HepG2 (cell line): ENCODE data around the gene DMXL1. TPM values are rescaled to one million over a fixed set of nuclear protein-coding genes. Genes with fewer than 3 reads are reported as not detected.

Experiments
- ATAC-seq: fragments of 200-7000 bp; cut with Tn5 transposase; 3 replicates; pipeline ENCODE4 v1.9.1; 2020; ENCODE audit warnings: mild to moderate bottlenecking, moderate library complexity
- BruUV-seq: library from RNA; stranded (reverse); fragments of 400-500 nt; replicated peaks from 2 replicates; lab custom pipeline; 2021; lab: Mats Ljungman, UMichigan
- CTCF ChIA-PET: fragments of 300-600 bp; formaldehyde crosslinking; extraction: SDS; loops from one replicate; lab custom pipeline; 2021; ENCODE audit warnings: low total read pairs, inconsistent platforms, low intra/inter-chr PET ratio; lab: Yijun Ruan, JAX
- POLR2A ChIA-PET: fragments of 350-600 bp; sonication (Branson Sonifier 250); formaldehyde crosslinking; loops from one replicate; lab custom pipeline; 2020; ENCODE audit warnings: antibody characterized with exemption, inconsistent platforms; lab: Yijun Ruan, JAX
- DNase-seq: peaks from one replicate; pipeline ENCODE4 v3.0.0-alpha.2; 2015; ENCODE audit warnings: low spot score
- FAIRE-seq: peaks from 3 replicates; lab custom pipeline; 2011; peaks lifted over from hg19 to GRCh38; lab: Jason Lieb, UNC
- H2AFZ ChIP-seq: one replicate; pipeline ENCODE4 v1.6.1; 2011; ENCODE audit warnings: low read length, inconsistent platforms
- H3K27ac ChIP-seq: fragments of 300-600 bp; 3 replicates; pipeline ENCODE4 v1.8.0; 2011; ENCODE audit warnings: mixed run types, mild to moderate bottlenecking, mixed read lengths, low read length, inconsistent platforms; ENCODE audit not compliant: insufficient read depth; ENCODE audit errors: extremely low read length
- H3K27me3 ChIP-seq, 2 experiments: fragments of 200-600 bp in 1 of 2; 2 replicates in 1 of 2; 3 replicates in 1 of 2; pipeline versions ENCODE4 v1.6.0 to v1.8.0; 2011; ENCODE audit warnings: low read length in 2 of 2, mild to moderate bottlenecking in 2 of 2, moderate library complexity in 2 of 2, inconsistent platforms in 1 of 2; ENCODE audit not compliant: insufficient read depth in 2 of 2, control insufficient read depth in 1 of 2
- H3K36me3 ChIP-seq, 2 experiments: fragments of 200-600 bp in 1 of 2; replicated peaks in 1 of 2; 2 replicates in 1 of 2; 3 replicates in 1 of 2; pipeline versions ENCODE4 v1.5.1 to v1.8.0; 2011; ENCODE audit warnings: low read length in 2 of 2, inconsistent platforms in 1 of 2; ENCODE audit not compliant: insufficient read depth in 2 of 2, control insufficient read depth in 1 of 2
- H3K4me1 ChIP-seq: 2 replicates; pipeline ENCODE4 v1.5.1; 2012; ENCODE audit warnings: low read length, inconsistent platforms; ENCODE audit not compliant: insufficient read depth
- H3K4me2 ChIP-seq: 2 replicates; pipeline ENCODE4 v1.6.0; 2011; ENCODE audit warnings: low read depth, low read length, inconsistent platforms
- H3K4me3 ChIP-seq, 3 experiments: fragments of 200-600 bp in 1 of 3; sonication (generic), shearing (Covaris generic) in 1 of 3; replicated peaks in 1 of 3; 2 replicates each; pipeline ENCODE4 v1.5.1; 2011 to 2016; ENCODE audit warnings: low read length in 3 of 3, inconsistent platforms in 2 of 3, low read depth in 2 of 3, mild to moderate bottlenecking in 2 of 3, control low read depth in 1 of 3, mixed read lengths in 1 of 3; ENCODE audit not compliant: insufficient read depth in 1 of 3
- H3K79me2 ChIP-seq: one replicate; pipeline ENCODE4 v1.6.1; 2011; ENCODE audit warnings: low read length, inconsistent platforms; ENCODE audit not compliant: insufficient read depth
- H3K9ac ChIP-seq: 2 replicates; pipeline ENCODE4 v1.6.0; 2011; ENCODE audit warnings: mild to moderate bottlenecking, low read depth, low read length, inconsistent platforms; ENCODE audit not compliant: insufficient read depth
- H3K9me3 ChIP-seq: 2 replicates; pipeline ENCODE4 v1.5.1; 2012; ENCODE audit warnings: mild to moderate bottlenecking, low read length
- H4K20me1 ChIP-seq: 2 replicates; pipeline ENCODE4 v1.6.0; 2011; ENCODE audit warnings: inconsistent platforms, mild to moderate bottlenecking, low read length, moderate library complexity; ENCODE audit not compliant: insufficient read depth
- KAT2B ChIP-seq: fragments of 150-350 bp; IDR thresholded peaks from 2 replicates; pipeline ENCODE4 v1.6.1; 2014; ENCODE audit warnings: low read depth, low read length, borderline replicate concordance
- MEF2D ChIP-seq: sonication (generic); formaldehyde crosslinking; IDR thresholded peaks from 2 replicates; pipeline ENCODE4 v1.5.1; 2020; ENCODE audit warnings: mild to moderate bottlenecking, missing genetic modification reagents
- RARA ChIP-seq: IDR thresholded peaks from 2 replicates; pipeline ENCODE4 v1.6.1; 2016; ENCODE audit warnings: missing genetic modification reagents, missing compliant biosample characterization
- SATB2 ChIP-seq: sonication (generic); formaldehyde crosslinking; IDR thresholded peaks from 2 replicates; pipeline ENCODE4 v1.5.0; 2020; ENCODE audit warnings: missing genetic modification reagents
- ZKSCAN5 ChIP-seq: sonication (generic); formaldehyde crosslinking; IDR thresholded peaks from 2 replicates; pipeline ENCODE4 v1.5.1; 2020; ENCODE audit warnings: mild to moderate bottlenecking, missing genetic modification reagents
- ZMAT3 ChIP-seq: sonication (generic); formaldehyde crosslinking; conservative IDR thresholded peaks from 2 replicates; pipeline ENCODE4 v1.7.0; 2021; ENCODE audit warnings: missing genetic modification reagents
- ZNF251 ChIP-seq: sonication (generic); formaldehyde crosslinking; IDR thresholded peaks from 2 replicates; pipeline ENCODE4 v1.9.0; 2021; ENCODE audit warnings: mild to moderate bottlenecking, missing genetic modification reagents
- ZNF430 ChIP-seq: sonication (generic); formaldehyde crosslinking; IDR thresholded peaks from 2 replicates; pipeline ENCODE4 v1.9.0; 2021; ENCODE audit warnings: mild to moderate bottlenecking, missing genetic modification reagents
- ZNF7 ChIP-seq: IDR thresholded peaks from 2 replicates; pipeline ENCODE4 v1.6.1; 2016; ENCODE audit warnings: missing biosample characterization, missing genetic modification reagents
- ZNF703 ChIP-seq: sonication (generic); formaldehyde crosslinking; IDR thresholded peaks from 2 replicates; pipeline ENCODE4 v1.5.1; 2020; ENCODE audit warnings: missing genetic modification reagents, mild to moderate bottlenecking, moderate library complexity, borderline replicate concordance
- WGBS: methylation state at CpG from one replicate; pipeline ENCODE4 v1.1.6; 2017; ENCODE audit warnings: low lambda C conversion rate; 5-methylcytosine and 5-hydroxymethylcytosine counted together
- in situ Hi-C: cut with HindIII; loops from 2 replicates; pipeline ENCODE4 v1.10.0; 2017; ENCODE audit warnings: low pct_unique_long_range_greater_than_20kb; ENCODE audit not compliant: extremely low pct_ligation_motif_present
- intact Hi-C: fragments of 100-400 bp; cut with micrococcal nuclease; formaldehyde crosslinking; loops from one replicate; pipeline ENCODE4 v1.10.0; 2022; ENCODE audit not compliant: unreplicated experiment
- polyA plus RNA-seq, 8 experiments: library from polyadenylated mRNA; depleted of rRNA in 3 of 8; stranded (reverse) in 7 of 8; unstranded in 1 of 8; fragments of >200 nt; fragmentation: Illumina TruSeq in 4 of 8; extraction: Trizol in 4 of 8; gene quantifications; 2 replicates each; pipeline versions ENCODE4 v1.2.1 to v1.2.3, GENCODE V29; 2011 to 2016; ENCODE audit warnings: low read depth in 4 of 8, missing spikeins in 1 of 8, mixed read lengths in 1 of 8; ENCODE audit not compliant: insufficient read depth in 1 of 8
- total RNA-seq, 5 experiments: library from RNA; depleted of rRNA; stranded (reverse); fragments of >200 nt; fragmentation: Illumina TruSeq; extraction: Trizol; gene quantifications; 2 replicates each; pipeline ENCODE4 v1.2.3, GENCODE V29; 2016; ENCODE audit warnings: low read depth in 1 of 5
- TF ChIP-seq, protein P1 (sequence below): sonication (generic); formaldehyde crosslinking; IDR thresholded peaks from 2 replicates; pipeline ENCODE4 v1.5.0; 2020; ENCODE audit warnings: mild to moderate bottlenecking, missing genetic modification reagents
- TF ChIP-seq, protein P2 (sequence below): sonication (generic); formaldehyde crosslinking; IDR thresholded peaks from 2 replicates; pipeline ENCODE4 v1.5.0; 2020; ENCODE audit warnings: mild to moderate bottlenecking, missing genetic modification reagents
- TF ChIP-seq, protein P3 (sequence below): sonication (generic); formaldehyde crosslinking; IDR thresholded peaks from 2 replicates; pipeline ENCODE4 v1.8.1; 2022; ENCODE audit warnings: mild to moderate bottlenecking, missing genetic modification reagents
- TF ChIP-seq, protein P4 (sequence below): sonication (generic); formaldehyde crosslinking; IDR thresholded peaks from 2 replicates; pipeline ENCODE4 v1.4.0; 2020; ENCODE audit warnings: missing genetic modification reagents, mild to moderate bottlenecking, borderline replicate concordance
- TF ChIP-seq, protein P5 (sequence below): sonication (generic); formaldehyde crosslinking; IDR thresholded peaks from 2 replicates; pipeline ENCODE4 v1.4.0; 2020; ENCODE audit warnings: missing genetic modification reagents

The DMXL1 gene
- total and polyA plus RNA-seq, 2 of the 13 experiments (the other 11 are each of a cell fraction or from before 2014, with no cell fraction given) = 6.9 to 18.6 TPM

DNA sequence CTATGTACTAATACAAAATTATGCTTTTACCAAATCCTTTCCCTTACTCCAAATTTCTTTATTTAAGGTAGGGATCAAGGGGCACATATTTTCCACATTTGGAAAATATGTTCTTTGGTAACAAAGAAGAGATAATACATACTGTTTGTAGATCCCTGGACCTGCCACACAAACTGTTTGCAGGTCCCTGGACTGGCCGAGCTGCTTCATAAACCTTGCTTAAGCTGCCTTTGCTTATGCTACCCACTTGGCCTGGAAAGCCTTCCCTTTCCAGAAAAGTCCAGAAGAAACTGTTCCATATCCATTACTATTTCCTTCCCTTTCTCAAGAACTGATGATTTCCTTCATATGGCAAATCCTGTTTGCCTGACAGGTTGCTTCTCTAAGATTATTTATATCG is 22.6 kb upstream of the DMXL1 start:
- Histone ChIP-seq H4K20me1 (no peaks in the 10 kb centered on the region), H3K27me3 (no peaks in the 10 kb centered on the region), H3K4me2 (no peak overlapping the region), H3K36me3 (no peaks in the 10 kb centered on the region), H3K27ac (no peak overlapping the region), H3K4me1 (peaks cover 25% of the 10 kb centered on the region), H2AFZ (no peak overlapping the region), H3K4me3 (no peak overlapping the region), H3K9me3 (no peaks in the 10 kb centered on the region), H3K79me2 (no peaks in the 10 kb centered on the region), H3K9ac (no peak overlapping the region)
- in situ Hi-C loops = no loop called here
- peak; percentile 82 for ATAC-seq
- no peak for DNase-seq
- CTCF ChIA-PET = no interaction called here
- 40% methylated on average over 2 of the region's 2 CpGs for WGBS
- TF ChIP-seq MEF2D (CRISPR knock-in tag) = no peak
- no peak for TF ChIP-seq ZMAT3 (CRISPR knock-in tag)
- TF ChIP-seq RARA (CRISPR knock-in tag) = no peak
- TF ChIP-seq, protein P1, sequence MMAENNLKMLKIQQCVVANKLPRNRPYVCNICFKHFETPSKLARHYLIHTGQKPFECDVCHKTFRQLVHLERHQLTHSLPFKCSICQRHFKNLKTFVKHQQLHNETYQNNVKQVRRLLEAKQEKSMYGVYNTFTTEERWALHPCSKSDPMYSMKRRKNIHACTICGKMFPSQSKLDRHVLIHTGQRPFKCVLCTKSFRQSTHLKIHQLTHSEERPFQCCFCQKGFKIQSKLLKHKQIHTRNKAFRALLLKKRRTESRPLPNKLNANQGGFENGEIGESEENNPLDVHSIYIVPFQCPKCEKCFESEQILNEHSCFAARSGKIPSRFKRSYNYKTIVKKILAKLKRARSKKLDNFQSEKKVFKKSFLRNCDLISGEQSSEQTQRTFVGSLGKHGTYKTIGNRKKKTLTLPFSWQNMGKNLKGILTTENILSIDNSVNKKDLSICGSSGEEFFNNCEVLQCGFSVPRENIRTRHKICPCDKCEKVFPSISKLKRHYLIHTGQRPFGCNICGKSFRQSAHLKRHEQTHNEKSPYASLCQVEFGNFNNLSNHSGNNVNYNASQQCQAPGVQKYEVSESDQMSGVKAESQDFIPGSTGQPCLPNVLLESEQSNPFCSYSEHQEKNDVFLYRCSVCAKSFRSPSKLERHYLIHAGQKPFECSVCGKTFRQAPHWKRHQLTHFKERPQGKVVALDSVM = no peak
- no peak for TF ChIP-seq ZNF251
- TF ChIP-seq, protein P2, sequence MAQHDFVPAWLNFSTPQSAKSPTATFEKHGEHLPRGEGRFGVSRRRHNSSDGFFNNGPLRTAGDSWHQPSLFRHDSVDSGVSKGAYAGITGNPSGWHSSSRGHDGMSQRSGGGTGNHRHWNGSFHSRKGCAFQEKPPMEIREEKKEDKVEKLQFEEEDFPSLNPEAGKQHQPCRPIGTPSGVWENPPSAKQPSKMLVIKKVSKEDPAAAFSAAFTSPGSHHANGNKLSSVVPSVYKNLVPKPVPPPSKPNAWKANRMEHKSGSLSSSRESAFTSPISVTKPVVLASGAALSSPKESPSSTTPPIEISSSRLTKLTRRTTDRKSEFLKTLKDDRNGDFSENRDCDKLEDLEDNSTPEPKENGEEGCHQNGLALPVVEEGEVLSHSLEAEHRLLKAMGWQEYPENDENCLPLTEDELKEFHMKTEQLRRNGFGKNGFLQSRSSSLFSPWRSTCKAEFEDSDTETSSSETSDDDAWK = no peak
- TF ChIP-seq KAT2B = no peak
- no peak for TF ChIP-seq ZNF7 (CRISPR knock-in tag)
- TF ChIP-seq SATB2 (CRISPR knock-in tag) = no peak
- no peak for TF ChIP-seq ZNF703
- TF ChIP-seq, protein P3, sequence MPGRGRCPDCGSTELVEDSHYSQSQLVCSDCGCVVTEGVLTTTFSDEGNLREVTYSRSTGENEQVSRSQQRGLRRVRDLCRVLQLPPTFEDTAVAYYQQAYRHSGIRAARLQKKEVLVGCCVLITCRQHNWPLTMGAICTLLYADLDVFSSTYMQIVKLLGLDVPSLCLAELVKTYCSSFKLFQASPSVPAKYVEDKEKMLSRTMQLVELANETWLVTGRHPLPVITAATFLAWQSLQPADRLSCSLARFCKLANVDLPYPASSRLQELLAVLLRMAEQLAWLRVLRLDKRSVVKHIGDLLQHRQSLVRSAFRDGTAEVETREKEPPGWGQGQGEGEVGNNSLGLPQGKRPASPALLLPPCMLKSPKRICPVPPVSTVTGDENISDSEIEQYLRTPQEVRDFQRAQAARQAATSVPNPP (CRISPR knock-in tag) = no peak
- TF ChIP-seq, protein P4, sequence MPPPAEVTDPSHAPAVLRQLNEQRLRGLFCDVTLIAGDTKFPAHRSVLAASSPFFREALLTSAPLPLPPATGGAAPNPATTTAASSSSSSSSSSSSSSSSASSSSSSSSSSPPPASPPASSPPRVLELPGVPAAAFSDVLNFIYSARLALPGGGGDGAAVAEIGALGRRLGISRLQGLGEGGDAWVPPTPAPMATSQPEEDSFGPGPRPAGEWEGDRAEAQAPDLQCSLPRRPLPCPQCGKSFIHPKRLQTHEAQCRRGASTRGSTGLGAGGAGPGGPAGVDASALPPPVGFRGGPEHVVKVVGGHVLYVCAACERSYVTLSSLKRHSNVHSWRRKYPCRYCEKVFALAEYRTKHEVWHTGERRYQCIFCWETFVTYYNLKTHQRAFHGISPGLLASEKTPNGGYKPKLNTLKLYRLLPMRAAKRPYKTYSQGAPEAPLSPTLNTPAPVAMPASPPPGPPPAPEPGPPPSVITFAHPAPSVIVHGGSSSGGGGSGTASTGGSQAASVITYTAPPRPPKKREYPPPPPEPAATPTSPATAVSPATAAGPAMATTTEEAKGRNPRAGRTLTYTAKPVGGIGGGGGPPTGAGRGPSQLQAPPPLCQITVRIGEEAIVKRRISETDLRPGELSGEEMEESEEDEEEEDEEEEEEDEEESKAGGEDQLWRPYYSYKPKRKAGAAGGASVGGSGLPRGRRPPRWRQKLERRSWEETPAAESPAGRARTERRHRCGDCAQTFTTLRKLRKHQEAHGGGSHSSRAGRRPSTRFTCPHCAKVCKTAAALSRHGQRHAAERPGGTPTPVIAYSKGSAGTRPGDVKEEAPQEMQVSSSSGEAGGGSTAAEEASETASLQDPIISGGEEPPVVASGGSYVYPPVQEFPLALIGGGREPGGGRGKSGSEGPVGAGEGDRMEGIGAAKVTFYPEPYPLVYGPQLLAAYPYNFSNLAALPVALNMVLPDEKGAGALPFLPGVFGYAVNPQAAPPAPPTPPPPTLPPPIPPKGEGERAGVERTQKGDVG (CRISPR knock-in tag) = no peak
- TF ChIP-seq, protein P5, sequence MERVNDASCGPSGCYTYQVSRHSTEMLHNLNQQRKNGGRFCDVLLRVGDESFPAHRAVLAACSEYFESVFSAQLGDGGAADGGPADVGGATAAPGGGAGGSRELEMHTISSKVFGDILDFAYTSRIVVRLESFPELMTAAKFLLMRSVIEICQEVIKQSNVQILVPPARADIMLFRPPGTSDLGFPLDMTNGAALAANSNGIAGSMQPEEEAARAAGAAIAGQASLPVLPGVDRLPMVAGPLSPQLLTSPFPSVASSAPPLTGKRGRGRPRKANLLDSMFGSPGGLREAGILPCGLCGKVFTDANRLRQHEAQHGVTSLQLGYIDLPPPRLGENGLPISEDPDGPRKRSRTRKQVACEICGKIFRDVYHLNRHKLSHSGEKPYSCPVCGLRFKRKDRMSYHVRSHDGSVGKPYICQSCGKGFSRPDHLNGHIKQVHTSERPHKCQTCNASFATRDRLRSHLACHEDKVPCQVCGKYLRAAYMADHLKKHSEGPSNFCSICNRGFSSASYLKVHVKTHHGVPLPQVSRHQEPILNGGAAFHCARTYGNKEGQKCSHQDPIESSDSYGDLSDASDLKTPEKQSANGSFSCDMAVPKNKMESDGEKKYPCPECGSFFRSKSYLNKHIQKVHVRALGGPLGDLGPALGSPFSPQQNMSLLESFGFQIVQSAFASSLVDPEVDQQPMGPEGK (CRISPR knock-in tag) = no peak
- no peak for TF ChIP-seq ZKSCAN5 (CRISPR knock-in tag)
- no peak for TF ChIP-seq ZNF430 (CRISPR knock-in tag)
- FAIRE-seq = no peak
- intact Hi-C loops = no loop called here
- POLR2A ChIA-PET = interaction anchor here (1.1 kb wide), 1 partner anchor 22 kb away, joined by 4 read pairs; the partner anchor contains the start of gene DMXL1
- BruUV-seq = no TSS peak
